HepG2 (cell line): ENCODE data around the gene PEX3. TPM values are rescaled to one million over a fixed set of nuclear protein-coding genes. Genes with fewer than 3 reads are reported as not detected.

Experiments
- ATF1 ChIP-seq: IDR thresholded peaks from 2 replicates; pipeline ENCODE4 v1.6.1; 2016; ENCODE audit warnings: mild to moderate bottlenecking, control low read depth
- CBX5 ChIP-seq: sonication (generic); formaldehyde crosslinking; IDR thresholded peaks from 2 replicates; pipeline ENCODE4 v1.4.0; 2020; ENCODE audit warnings: missing genetic modification reagents, borderline replicate concordance
- FOXJ3 ChIP-seq: sonication (generic); formaldehyde crosslinking; IDR thresholded peaks from 2 replicates; pipeline ENCODE4 v1.4.0; 2020; ENCODE audit warnings: missing genetic modification reagents, mild to moderate bottlenecking, borderline replicate concordance
- FOXK1 ChIP-seq: sonication (generic); formaldehyde crosslinking; IDR thresholded peaks from 2 replicates; pipeline ENCODE4 v1.4.0; 2020; ENCODE audit warnings: low read depth, missing genetic modification reagents, borderline replicate concordance
- HMGA1 ChIP-seq: sonication (generic); formaldehyde crosslinking; conservative IDR thresholded peaks from 2 replicates; pipeline ENCODE4 v1.4.0; 2020; ENCODE audit warnings: missing genetic modification reagents
- KDM1A ChIP-seq: IDR thresholded peaks from 2 replicates; pipeline ENCODE4 v1.6.1; 2016; ENCODE audit warnings: missing compliant biosample characterization
- MLLT10 ChIP-seq: sonication (generic); formaldehyde crosslinking; IDR thresholded peaks from 2 replicates; pipeline ENCODE4 v1.4.0; 2020; ENCODE audit warnings: missing genetic modification reagents
- NCOA2 ChIP-seq: sonication (generic); formaldehyde crosslinking; IDR thresholded peaks from 2 replicates; pipeline ENCODE4 v1.8.0; 2022; ENCODE audit warnings: inconsistent platforms
- PHF21A ChIP-seq: sonication (generic); formaldehyde crosslinking; IDR thresholded peaks from 2 replicates; pipeline ENCODE4 v1.5.0; 2020; ENCODE audit warnings: mild to moderate bottlenecking, missing genetic modification reagents
- PLRG1 ChIP-seq: fragments of 450-650 bp; conservative IDR thresholded peaks from 2 replicates; pipeline ENCODE4 v1.6.1; 2016
- ZBTB21 ChIP-seq: sonication (generic); formaldehyde crosslinking; IDR thresholded peaks from 2 replicates; pipeline ENCODE4 v1.4.0; 2020; ENCODE audit warnings: missing genetic modification reagents
- ZKSCAN8 ChIP-seq: IDR thresholded peaks from 2 replicates; pipeline ENCODE4 v1.6.1; 2016; ENCODE audit warnings: borderline replicate concordance, missing genetic modification reagents, missing compliant biosample characterization
- ZMAT3 ChIP-seq: sonication (generic); formaldehyde crosslinking; conservative IDR thresholded peaks from 2 replicates; pipeline ENCODE4 v1.7.0; 2021; ENCODE audit warnings: missing genetic modification reagents
- ZNF761 ChIP-seq: sonication (generic); formaldehyde crosslinking; conservative IDR thresholded peaks from 2 replicates; pipeline ENCODE4 v1.4.0; 2020; ENCODE audit warnings: mild to moderate bottlenecking, missing genetic modification reagents
- ZSCAN30 ChIP-seq: sonication (generic); formaldehyde crosslinking; IDR thresholded peaks from 2 replicates; pipeline ENCODE4 v1.5.0; 2020; ENCODE audit warnings: mild to moderate bottlenecking, missing genetic modification reagents
- polyA plus RNA-seq, 8 experiments: library from polyadenylated mRNA; depleted of rRNA in 3 of 8; stranded (reverse) in 7 of 8; unstranded in 1 of 8; fragments of >200 nt; fragmentation: Illumina TruSeq in 4 of 8; extraction: Trizol in 4 of 8; gene quantifications; 2 replicates each; pipeline versions ENCODE4 v1.2.1 to v1.2.3, GENCODE V29; 2011 to 2016; ENCODE audit warnings: low read depth in 4 of 8, missing spikeins in 1 of 8, mixed read lengths in 1 of 8; ENCODE audit not compliant: insufficient read depth in 1 of 8
- total RNA-seq, 5 experiments: library from RNA; depleted of rRNA; stranded (reverse); fragments of >200 nt; fragmentation: Illumina TruSeq; extraction: Trizol; gene quantifications; 2 replicates each; pipeline ENCODE4 v1.2.3, GENCODE V29; 2016; ENCODE audit warnings: low read depth in 1 of 5
- TF ChIP-seq, protein P1 (sequence below): sonication (generic); formaldehyde crosslinking; IDR thresholded peaks from 2 replicates; pipeline ENCODE4 v1.4.0; 2020; ENCODE audit warnings: missing genetic modification reagents, mild to moderate bottlenecking, borderline replicate concordance
- TF ChIP-seq, protein P2 (sequence below): sonication (generic); formaldehyde crosslinking; IDR thresholded peaks from 2 replicates; pipeline ENCODE4 v1.8.0; 2022; ENCODE audit warnings: missing genetic modification reagents, mild to moderate bottlenecking, borderline replicate concordance
- TF ChIP-seq, protein P3 (sequence below): sonication (generic); formaldehyde crosslinking; IDR thresholded peaks from 2 replicates; pipeline ENCODE4 v1.4.0; 2020; ENCODE audit warnings: missing genetic modification reagents
- TF ChIP-seq, protein P4 (sequence below): sonication (generic); formaldehyde crosslinking; IDR thresholded peaks from 2 replicates; pipeline ENCODE4 v1.4.0; 2020; ENCODE audit warnings: missing genetic modification reagents, borderline replicate concordance
- TF ChIP-seq, protein P5 (sequence below): sonication (generic); formaldehyde crosslinking; IDR thresholded peaks from 2 replicates; pipeline ENCODE4 v1.8.1; 2022; ENCODE audit warnings: low read depth, mild to moderate bottlenecking, missing genetic modification reagents

Gene PEX3
- total and polyA plus RNA-seq, 2 of the 13 experiments (the other 11 are each of a cell fraction or from before 2014, with no cell fraction given): 30.9 to 40.8 TPM

DNA sequence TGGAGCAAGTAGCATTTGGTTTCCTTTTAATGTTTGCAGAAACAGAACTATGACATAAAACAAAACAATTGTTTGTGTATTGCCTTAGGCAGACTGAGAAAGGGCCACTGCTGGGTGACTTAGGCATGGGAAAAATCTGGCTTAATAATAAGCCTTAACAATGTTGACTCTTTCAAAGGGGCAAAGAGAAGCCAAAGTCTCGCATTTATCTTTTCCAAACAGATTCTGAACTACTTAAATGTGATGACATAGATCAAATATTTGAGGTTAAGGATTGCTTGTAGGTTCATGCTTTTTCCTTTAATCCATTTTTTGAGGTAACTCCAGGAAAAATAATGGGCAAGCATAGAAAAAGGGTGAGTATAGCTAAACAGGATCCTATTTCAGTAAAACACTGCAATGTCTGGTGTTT is 39.7 kb upstream of the PEX3 start (continued):
- TF ChIP-seq, protein P1, sequence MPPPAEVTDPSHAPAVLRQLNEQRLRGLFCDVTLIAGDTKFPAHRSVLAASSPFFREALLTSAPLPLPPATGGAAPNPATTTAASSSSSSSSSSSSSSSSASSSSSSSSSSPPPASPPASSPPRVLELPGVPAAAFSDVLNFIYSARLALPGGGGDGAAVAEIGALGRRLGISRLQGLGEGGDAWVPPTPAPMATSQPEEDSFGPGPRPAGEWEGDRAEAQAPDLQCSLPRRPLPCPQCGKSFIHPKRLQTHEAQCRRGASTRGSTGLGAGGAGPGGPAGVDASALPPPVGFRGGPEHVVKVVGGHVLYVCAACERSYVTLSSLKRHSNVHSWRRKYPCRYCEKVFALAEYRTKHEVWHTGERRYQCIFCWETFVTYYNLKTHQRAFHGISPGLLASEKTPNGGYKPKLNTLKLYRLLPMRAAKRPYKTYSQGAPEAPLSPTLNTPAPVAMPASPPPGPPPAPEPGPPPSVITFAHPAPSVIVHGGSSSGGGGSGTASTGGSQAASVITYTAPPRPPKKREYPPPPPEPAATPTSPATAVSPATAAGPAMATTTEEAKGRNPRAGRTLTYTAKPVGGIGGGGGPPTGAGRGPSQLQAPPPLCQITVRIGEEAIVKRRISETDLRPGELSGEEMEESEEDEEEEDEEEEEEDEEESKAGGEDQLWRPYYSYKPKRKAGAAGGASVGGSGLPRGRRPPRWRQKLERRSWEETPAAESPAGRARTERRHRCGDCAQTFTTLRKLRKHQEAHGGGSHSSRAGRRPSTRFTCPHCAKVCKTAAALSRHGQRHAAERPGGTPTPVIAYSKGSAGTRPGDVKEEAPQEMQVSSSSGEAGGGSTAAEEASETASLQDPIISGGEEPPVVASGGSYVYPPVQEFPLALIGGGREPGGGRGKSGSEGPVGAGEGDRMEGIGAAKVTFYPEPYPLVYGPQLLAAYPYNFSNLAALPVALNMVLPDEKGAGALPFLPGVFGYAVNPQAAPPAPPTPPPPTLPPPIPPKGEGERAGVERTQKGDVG (CRISPR knock-in tag): no peak
- TF ChIP-seq ZSCAN30 (CRISPR knock-in tag) (0 out of 2 replicates have a peak, but pooled peaks have one; percentile 32), ZMAT3 (CRISPR knock-in tag) (no peak), ZNF761 (CRISPR knock-in tag) (no peak), NCOA2 (CRISPR knock-in tag) (peak; percentile 92), FOXK1 (CRISPR knock-in tag) (peak; percentile 38; the same call in 1 of the 2 replicates), ATF1 (CRISPR knock-in tag) (peak; percentile 21; the same call in 1 of the 2 replicates), HMGA1 (CRISPR knock-in tag) (no peak), PLRG1 (no peak), ZKSCAN8 (0 out of 2 replicates have a peak, but pooled peaks have one; percentile 46), FOXJ3 (peak; percentile 95), KDM1A (no peak), CBX5 (CRISPR knock-in tag) (no peak), PHF21A (CRISPR knock-in tag) (no peak), MLLT10 (CRISPR knock-in tag) (no peak), ZBTB21 (CRISPR knock-in tag) (no peak; the same call in 1 of the 2 replicates)
- TF ChIP-seq, protein P2, sequence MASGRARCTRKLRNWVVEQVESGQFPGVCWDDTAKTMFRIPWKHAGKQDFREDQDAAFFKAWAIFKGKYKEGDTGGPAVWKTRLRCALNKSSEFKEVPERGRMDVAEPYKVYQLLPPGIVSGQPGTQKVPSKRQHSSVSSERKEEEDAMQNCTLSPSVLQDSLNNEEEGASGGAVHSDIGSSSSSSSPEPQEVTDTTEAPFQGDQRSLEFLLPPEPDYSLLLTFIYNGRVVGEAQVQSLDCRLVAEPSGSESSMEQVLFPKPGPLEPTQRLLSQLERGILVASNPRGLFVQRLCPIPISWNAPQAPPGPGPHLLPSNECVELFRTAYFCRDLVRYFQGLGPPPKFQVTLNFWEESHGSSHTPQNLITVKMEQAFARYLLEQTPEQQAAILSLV (CRISPR knock-in tag): no peak
- TF ChIP-seq, protein P3, sequence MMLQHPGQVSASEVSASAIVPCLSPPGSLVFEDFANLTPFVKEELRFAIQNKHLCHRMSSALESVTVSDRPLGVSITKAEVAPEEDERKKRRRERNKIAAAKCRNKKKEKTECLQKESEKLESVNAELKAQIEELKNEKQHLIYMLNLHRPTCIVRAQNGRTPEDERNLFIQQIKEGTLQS (CRISPR knock-in tag): peak; percentile 70; the same call in 1 of the 2 replicates
- TF ChIP-seq, protein P4, sequence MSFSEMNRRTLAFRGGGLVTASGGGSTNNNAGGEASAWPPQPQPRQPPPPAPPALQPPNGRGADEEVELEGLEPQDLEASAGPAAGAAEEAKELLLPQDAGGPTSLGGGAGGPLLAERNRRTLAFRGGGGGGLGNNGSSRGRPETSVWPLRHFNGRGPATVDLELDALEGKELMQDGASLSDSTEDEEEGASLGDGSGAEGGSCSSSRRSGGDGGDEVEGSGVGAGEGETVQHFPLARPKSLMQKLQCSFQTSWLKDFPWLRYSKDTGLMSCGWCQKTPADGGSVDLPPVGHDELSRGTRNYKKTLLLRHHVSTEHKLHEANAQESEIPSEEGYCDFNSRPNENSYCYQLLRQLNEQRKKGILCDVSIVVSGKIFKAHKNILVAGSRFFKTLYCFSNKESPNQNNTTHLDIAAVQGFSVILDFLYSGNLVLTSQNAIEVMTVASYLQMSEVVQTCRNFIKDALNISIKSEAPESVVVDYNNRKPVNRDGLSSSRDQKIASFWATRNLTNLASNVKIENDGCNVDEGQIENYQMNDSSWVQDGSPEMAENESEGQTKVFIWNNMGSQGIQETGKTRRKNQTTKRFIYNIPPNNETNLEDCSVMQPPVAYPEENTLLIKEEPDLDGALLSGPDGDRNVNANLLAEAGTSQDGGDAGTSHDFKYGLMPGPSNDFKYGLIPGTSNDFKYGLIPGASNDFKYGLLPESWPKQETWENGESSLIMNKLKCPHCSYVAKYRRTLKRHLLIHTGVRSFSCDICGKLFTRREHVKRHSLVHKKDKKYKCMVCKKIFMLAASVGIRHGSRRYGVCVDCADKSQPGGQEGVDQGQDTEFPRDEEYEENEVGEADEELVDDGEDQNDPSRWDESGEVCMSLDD (CRISPR knock-in tag): peak; percentile 70; the same call in 1 of the 2 replicates
- TF ChIP-seq, protein P5, sequence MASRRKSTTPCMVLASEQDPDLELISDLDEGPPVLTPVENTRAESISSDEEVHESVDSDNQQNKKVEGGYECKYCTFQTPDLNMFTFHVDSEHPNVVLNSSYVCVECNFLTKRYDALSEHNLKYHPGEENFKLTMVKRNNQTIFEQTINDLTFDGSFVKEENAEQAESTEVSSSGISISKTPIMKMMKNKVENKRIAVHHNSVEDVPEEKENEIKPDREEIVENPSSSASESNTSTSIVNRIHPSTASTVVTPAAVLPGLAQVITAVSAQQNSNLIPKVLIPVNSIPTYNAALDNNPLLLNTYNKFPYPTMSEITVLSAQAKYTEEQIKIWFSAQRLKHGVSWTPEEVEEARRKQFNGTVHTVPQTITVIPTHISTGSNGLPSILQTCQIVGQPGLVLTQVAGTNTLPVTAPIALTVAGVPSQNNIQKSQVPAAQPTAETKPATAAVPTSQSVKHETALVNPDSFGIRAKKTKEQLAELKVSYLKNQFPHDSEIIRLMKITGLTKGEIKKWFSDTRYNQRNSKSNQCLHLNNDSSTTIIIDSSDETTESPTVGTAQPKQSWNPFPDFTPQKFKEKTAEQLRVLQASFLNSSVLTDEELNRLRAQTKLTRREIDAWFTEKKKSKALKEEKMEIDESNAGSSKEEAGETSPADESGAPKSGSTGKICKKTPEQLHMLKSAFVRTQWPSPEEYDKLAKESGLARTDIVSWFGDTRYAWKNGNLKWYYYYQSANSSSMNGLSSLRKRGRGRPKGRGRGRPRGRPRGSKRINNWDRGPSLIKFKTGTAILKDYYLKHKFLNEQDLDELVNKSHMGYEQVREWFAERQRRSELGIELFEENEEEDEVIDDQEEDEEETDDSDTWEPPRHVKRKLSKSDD (CRISPR knock-in tag): no peak
